Neural cell (in vitro differentiated cells): ENCODE measurements around the gene MPO. TPM values are rescaled to one million over a fixed set of nuclear protein-coding genes. Genes with fewer than 3 reads are reported as not detected.

ENCODE experiments used
- H2AFZ ChIP-seq: fragments of 200-600, 300-800 bp; sonication (generic), shearing (Covaris generic); 2 replicates; pipeline ENCODE4 v1.6.0; 2014; ENCODE audit warnings: low read depth, mild to moderate bottlenecking, antibody characterized with exemption, low read length, moderate library complexity
- H3F3A ChIP-seq: fragments of 200-600 bp; shearing (Covaris generic); 2 replicates; pipeline ENCODE4 v1.6.1; 2016; ENCODE audit warnings: mild to moderate bottlenecking, moderate library complexity, mixed read lengths, antibody characterized with exemption, low read length; ENCODE audit not compliant: insufficient read depth, poor library complexity, severe bottlenecking
- H3K27ac ChIP-seq: fragments of 200-600, 300-800 bp; sonication (generic), shearing (Covaris generic); 2 replicates; pipeline ENCODE4 v1.5.1; 2014; ENCODE audit warnings: mild to moderate bottlenecking, low read length, moderate library complexity
- H3K27me3 ChIP-seq: fragments of 300-800, 200-600 bp; sonication (generic), shearing (Covaris generic); 2 replicates; pipeline ENCODE4 v1.6.0; 2014; ENCODE audit warnings: mild to moderate bottlenecking, low read depth, low read length, moderate library complexity; ENCODE audit not compliant: insufficient read depth
- H3K36me3 ChIP-seq: fragments of 300-800, 200-600 bp; sonication (generic), shearing (Covaris generic); 2 replicates; pipeline ENCODE4 v1.5.1; 2014; ENCODE audit warnings: mild to moderate bottlenecking, antibody characterized with exemption, low read length, moderate library complexity; ENCODE audit not compliant: insufficient read depth
- H3K4me2 ChIP-seq: fragments of 300-800, 200-600 bp; sonication (generic), shearing (Covaris generic); 2 replicates; pipeline ENCODE4 v1.6.0; 2014; ENCODE audit warnings: mild to moderate bottlenecking, low read length
- H3K4me3 ChIP-seq: fragments of 300-800, 200-600 bp; sonication (generic), shearing (Covaris generic); 2 replicates; pipeline ENCODE4 v1.5.1; 2014; ENCODE audit warnings: mild to moderate bottlenecking, low read length, moderate library complexity
- H3K79me2 ChIP-seq: fragments of 200-600 bp; shearing (Covaris generic); replicated peaks from 2 replicates; pipeline ENCODE4 v1.6.0; 2014; ENCODE audit warnings: mild to moderate bottlenecking, low read length, moderate library complexity; ENCODE audit not compliant: insufficient read depth
- H3K9ac ChIP-seq: fragments of 300-800, 200-600 bp; sonication (generic), shearing (Covaris generic); 2 replicates; pipeline ENCODE4 v1.6.1; 2016; ENCODE audit warnings: mild to moderate bottlenecking, low read length, mixed read lengths
- H3K9me2 ChIP-seq: fragments of 200-600 bp; shearing (Covaris generic); 2 replicates; pipeline ENCODE4 v1.6.1; 2016; ENCODE audit warnings: mild to moderate bottlenecking, low read length, mixed read lengths; ENCODE audit not compliant: insufficient read depth
- H3K9me3 ChIP-seq: fragments of 200-600, 300-800 bp; sonication (generic), shearing (Covaris generic); 2 replicates; pipeline ENCODE4 v1.6.1; 2016; ENCODE audit warnings: mild to moderate bottlenecking, mixed run types, low read length, moderate library complexity, mixed read lengths
- H4K20me1 ChIP-seq: fragments of 200-600 bp; shearing (Covaris generic); 2 replicates; pipeline ENCODE4 v1.6.1; 2016; ENCODE audit warnings: mild to moderate bottlenecking, mixed run types; ENCODE audit not compliant: insufficient read depth
- CTCF ChIP-seq: fragments of 450-650 bp; IDR thresholded peaks from 2 replicates; pipeline ENCODE4 v1.5.1; 2014; ENCODE audit warnings: antibody characterized with exemption, mild to moderate bottlenecking, moderate library complexity; ENCODE audit not compliant: poor library complexity, severe bottlenecking
- EP300 ChIP-seq: fragments of 450-650 bp; conservative IDR thresholded peaks from 2 replicates; pipeline ENCODE4 v1.6.1; 2014; ENCODE audit warnings: antibody characterized with exemption, mild to moderate bottlenecking, moderate library complexity; ENCODE audit not compliant: poor library complexity, severe bottlenecking
- EZH2 ChIP-seq: fragments of 200-600, 300-800 bp; shearing (Covaris generic), sonication (generic); IDR thresholded peaks from 2 replicates; pipeline ENCODE4 v1.6.1; 2014; ENCODE audit warnings: antibody characterized with exemption, low read length, borderline replicate concordance, mild to moderate bottlenecking; ENCODE audit not compliant: insufficient read depth, poor library complexity, severe bottlenecking
- MXI1 ChIP-seq: fragments of 450-650 bp; conservative IDR thresholded peaks from 2 replicates; pipeline ENCODE4 v1.6.1; 2014; ENCODE audit warnings: antibody characterized with exemption, mild to moderate bottlenecking; ENCODE audit not compliant: poor library complexity, severe bottlenecking
- POLR2AphosphoS5 ChIP-seq: IDR thresholded peaks from 2 replicates; pipeline ENCODE4 v1.6.1; 2012
- RAD21 ChIP-seq: fragments of 450-650 bp; conservative IDR thresholded peaks from 2 replicates; pipeline ENCODE4 v1.6.1; 2014; ENCODE audit warnings: antibody characterized with exemption, mild to moderate bottlenecking, moderate library complexity
- REST ChIP-seq: IDR thresholded peaks from 2 replicates; pipeline ENCODE4 v1.6.1; 2012; ENCODE audit warnings: borderline replicate concordance
- SMC3 ChIP-seq: fragments of 450-650 bp; conservative IDR thresholded peaks from 2 replicates; pipeline ENCODE4 v1.6.1; 2014; ENCODE audit warnings: antibody characterized with exemption, mild to moderate bottlenecking, moderate library complexity; ENCODE audit not compliant: poor library complexity
- TAF1 ChIP-seq: IDR thresholded peaks from 2 replicates; pipeline ENCODE4 v1.6.1; 2012; ENCODE audit warnings: low read depth
- polyA plus RNA-seq: library from polyadenylated mRNA; depleted of rRNA; stranded (reverse); fragments of >200 nt; gene quantifications from 2 replicates; pipeline ENCODE4 v1.2.3, GENCODE V29; 2014

MPO gene
- polyA plus RNA-seq, 1 donor from 2014 or later = not detected

- Histone ChIP-seq H3F3A (no peaks in the 10 kb centered on the region), H3K4me2 (no peak overlapping the region), H3K79me2 (no peaks in the 10 kb centered on the region), H2AFZ (no peak overlapping the region), H3K36me3 (no peaks in the 10 kb centered on the region), H3K9me3 (no peaks in the 10 kb centered on the region), H4K20me1 (no peaks in the 10 kb centered on the region), H3K4me3 (no peak overlapping the region), H3K9me2 (no peaks in the 10 kb centered on the region), H3K9ac (no peak overlapping the region), H3K27me3 (peaks cover 3% of the 10 kb centered on the region), H3K27ac (no peak overlapping the region)
- TF ChIP-seq TAF1 (no peak), CTCF (no peak), MXI1 (no peak), EZH2 (no peak), EP300 (no peak), POLR2AphosphoS5 (no peak), RAD21 (no peak)
These were observed 48.0 kb downstream of the MPO start for GRCh38 chr17:58232707-58233156.

- Histone ChIP-seq H2AFZ (no peak overlapping the region), H3F3A (no peaks in the 10 kb centered on the region), H3K9ac (no peak overlapping the region), H3K27ac (no peak overlapping the region), H3K27me3 (peaks cover 3% of the 10 kb centered on the region), H4K20me1 (no peaks in the 10 kb centered on the region), H3K9me2 (no peaks in the 10 kb centered on the region), H3K4me3 (no peak overlapping the region), H3K9me3 (no peaks in the 10 kb centered on the region), H3K79me2 (no peaks in the 10 kb centered on the region), H3K4me2 (no peak overlapping the region), H3K36me3 (no peaks in the 10 kb centered on the region)
- no peak for TF ChIP-seq SMC3
These were observed 49.1 kb downstream of the MPO start for GRCh38 chr17:58231641-58232040.

- H3K9me3 ChIP-seq = no peaks in the 10 kb centered on the region
- H4K20me1 ChIP-seq = no peaks in the 10 kb centered on the region
- H3K4me2 ChIP-seq = no peak overlapping the region
- no peak overlapping the region for H2AFZ ChIP-seq
- no peaks in the 10 kb centered on the region for H3K79me2 ChIP-seq
- no peaks in the 10 kb centered on the region for H3F3A ChIP-seq
- H3K9ac ChIP-seq = no peak overlapping the region
- TF ChIP-seq RAD21 (no peak), SMC3 (no peak), CTCF (no peak), TAF1 (no peak), REST (no peak), MXI1 (no peak), POLR2AphosphoS5 (no peak), EP300 (no peak), EZH2 (no peak)
- no peaks in the 10 kb centered on the region for H3K27me3 ChIP-seq
- no peaks in the 10 kb centered on the region for H3K36me3 ChIP-seq
- no peak overlapping the region for H3K4me3 ChIP-seq
- no peak overlapping the region for H3K27ac ChIP-seq
- H3K9me2 ChIP-seq = no peaks in the 10 kb centered on the region
These were observed 50.9 kb downstream of the MPO start for GRCh38 chr17:58229881-58230280.
